IPS DF 19.7 (cell line): Measurements from ENCODE around the gene BTG4.

Source experiments
- DNase-seq: peaks from one replicate; pipeline ENCODE4 v3.0.0-alpha.2; 2013; ENCODE audit warnings: low read depth, low spot score

Gene BTG4

GRCh38 chr11:111537336-111537860, 25.2 kb upstream of the BTG4 start:
- no peak for DNase-seq

GRCh38 chr11:111535281-111535680, 23.1 kb upstream of the BTG4 start:
- DNase-seq = no peak

GRCh38 chr11:111532365-111532709, 20.2 kb upstream of the BTG4 start:
- DNase-seq = no peak

- DNase-seq = no peak
Measured at GRCh38 chr11:111531687-111532364, 19.6 kb upstream of the BTG4 start.

- no peak for DNase-seq
Measured at GRCh38 chr11:111531136-111531535, 18.9 kb upstream of the BTG4 start.

GRCh38 chr11:111530091-111530490, 17.9 kb upstream of the BTG4 start:
- DNase-seq = no peak

GRCh38 chr11:111528557-111528956, 16.4 kb upstream of the BTG4 start:
- no peak for DNase-seq

- no peak for DNase-seq
Measured at GRCh38 chr11:111527279-111527678, 15.1 kb upstream of the BTG4 start.

- no peak for DNase-seq
Measured at GRCh38 chr11:111526501-111526900, 14.3 kb upstream of the BTG4 start.

- DNase-seq = no peak
Measured at GRCh38 chr11:111525456-111525855, 13.3 kb upstream of the BTG4 start.

- DNase-seq = no peak
Measured at GRCh38 chr11:111524056-111524455, 11.9 kb upstream of the BTG4 start.

- no peak for DNase-seq
Measured at GRCh38 chr11:111523343-111523742, 11.2 kb upstream of the BTG4 start.

- no peak for DNase-seq
Measured at GRCh38 chr11:111522426-111522825, 10.2 kb upstream of the BTG4 start.

- DNase-seq = no peak
Measured at GRCh38 chr11:111521135-111521534, 8.9 kb upstream of the BTG4 start.

- no peak for DNase-seq
Measured at GRCh38 chr11:111520560-111520959, 8.4 kb upstream of the BTG4 start.

GRCh38 chr11:111518668-111519067, 6.5 kb upstream of the BTG4 start:
- no peak for DNase-seq

- DNase-seq = no peak
Measured at GRCh38 chr11:111515591-111515990, 3.4 kb upstream of the BTG4 start.

GRCh38 chr11:111514216-111515031, 2.2 kb upstream of the BTG4 start, which contains the start of gene HOATZ:
HOATZ (plus strand) TSS chr11:111514778; CDS start chr11:111514785, 7 bp downstream.
- peak; percentile 33 for DNase-seq

- no peak for DNase-seq
Measured at GRCh38 chr11:111513240-111513605, 1.0 kb upstream of the BTG4 start.

GRCh38 chr11:111510311-111510710, 1.9 kb downstream of the BTG4 start:
- DNase-seq = no peak

- DNase-seq = no peak
Measured at GRCh38 chr11:111502611-111503010, 9.6 kb downstream of the BTG4 start.

GRCh38 chr11:111500481-111500880, 11.7 kb downstream of the BTG4 start:
- DNase-seq = no peak

GRCh38 chr11:111499483-111499882, 12.7 kb downstream of the BTG4 start:
- DNase-seq = no peak
